HCT116 (cell line): ENCODE measurements around the gene POLR3A. TPM values are rescaled to one million over a fixed set of nuclear protein-coding genes. Genes with fewer than 3 reads are reported as not detected.

Experiments used
- ATAC-seq: fragments of 200-7000 bp; cut with Tn5 transposase; 2 replicates; pipeline ENCODE4 v1.9.1; 2020; ENCODE audit warnings: mild to moderate bottlenecking, moderate library complexity
- BruUV-seq: library from RNA; stranded (reverse); fragments of 400-500 nt; replicated peaks from 2 replicates; lab custom pipeline; 2021; lab: Mats Ljungman, UMichigan
- CTCF ChIA-PET: fragments of 300-600 bp; sonication (Branson Sonifier 250); formaldehyde crosslinking; loops from one replicate; lab custom pipeline; 2021; ENCODE audit warnings: antibody characterized with exemption; lab: Charles Lee
- POLR2A ChIA-PET: fragments of 300-600, 350-600 bp; sonication (Branson Sonifier 250); formaldehyde crosslinking; loops from one replicate; lab custom pipeline; 2021; ENCODE audit warnings: antibody characterized with exemption; lab: Charles Lee
- RAD21 ChIA-PET, 2 experiments: fragments of 300-600 bp; sonication (Branson Sonifier 250); formaldehyde crosslinking; loops; one replicate each; lab custom pipeline; 2023; ENCODE audit warnings: low total read pairs in 2 of 2; ENCODE audit not compliant: uncharacterized antibody in 2 of 2, unreplicated experiment in 2 of 2, low non-redundant PET in 1 of 2; lab: Charles Lee
- DNase-seq: peaks from one replicate; pipeline ENCODE4 v3.0.0-alpha.2; 2010; ENCODE audit warnings: low read depth, low spot score
- H2AFZ ChIP-seq: fragments of 200-600 bp; shearing (Covaris generic), sonication (generic); 2 replicates; pipeline ENCODE4 v1.6.1; 2017; ENCODE audit warnings: low read depth, mixed run types, mixed read lengths, antibody characterized with exemption, low read length; ENCODE audit not compliant: poor library complexity, severe bottlenecking
- H3K27ac ChIP-seq: 2 replicates; pipeline ENCODE4 v1.5.1; 2012; ENCODE audit warnings: low read depth, low read length
- H3K27me3 ChIP-seq: fragments of 200-600 bp; sonication (generic); 2 replicates; pipeline ENCODE4 v1.6.1; 2016; ENCODE audit warnings: mixed run types, low read length, mixed read lengths; ENCODE audit not compliant: insufficient read depth
- H3K36me3 ChIP-seq, 2 experiments: fragments of 200-500 bp in 1 of 2; fragments of 200-600 bp in 1 of 2; sonication (Bioruptor generic) in 1 of 2; sonication (generic) in 1 of 2; 2 replicates each; pipeline versions ENCODE4 v1.5.1 to v1.6.1; 2014 to 2016; ENCODE audit warnings: low read length in 2 of 2, inconsistent platforms in 1 of 2, mixed read lengths in 1 of 2, mixed run types in 1 of 2; ENCODE audit not compliant: insufficient read depth in 2 of 2, control insufficient read depth in 1 of 2
- H3K4me1 ChIP-seq, 2 experiments: fragments of 200-600 bp in 1 of 2; sonication (generic) in 1 of 2; 2 replicates each; pipeline versions ENCODE4 v1.5.1 to v1.6.1; 2012 to 2017; ENCODE audit warnings: low read length in 2 of 2, inconsistent platforms in 1 of 2, mild to moderate bottlenecking in 1 of 2, mixed read lengths in 1 of 2, mixed run types in 1 of 2, moderate library complexity in 1 of 2; ENCODE audit not compliant: insufficient read depth in 2 of 2, control insufficient read depth in 1 of 2
- H3K4me2 ChIP-seq: fragments of 200-600 bp; sonication (generic); 2 replicates; pipeline ENCODE4 v1.6.1; 2017; ENCODE audit warnings: mixed run types, low read length, mixed read lengths
- H3K4me3 ChIP-seq, 2 experiments: fragments of 200-600 bp in 1 of 2; sonication (generic) in 1 of 2; replicated peaks in 1 of 2; 2 replicates each; pipeline ENCODE4 v1.5.1; 2011 to 2016; ENCODE audit warnings: low read length in 2 of 2, control low read depth in 1 of 2, low read depth in 1 of 2, mild to moderate bottlenecking in 1 of 2, mixed read lengths in 1 of 2, mixed run types in 1 of 2
- H3K79me2 ChIP-seq: fragments of 200-600 bp; sonication (generic); 2 replicates; pipeline ENCODE4 v1.6.1; 2017; ENCODE audit warnings: mild to moderate bottlenecking, mixed run types, low read length, moderate library complexity, mixed read lengths; ENCODE audit not compliant: insufficient read depth
- H3K9ac ChIP-seq: fragments of 200-600 bp; sonication (generic); 2 replicates; pipeline ENCODE4 v1.6.1; 2016; ENCODE audit warnings: low read length, mixed read lengths
- H3K9me2 ChIP-seq: fragments of 200-600 bp; sonication (generic), shearing (Covaris generic); 2 replicates; pipeline ENCODE4 v1.6.1; 2017; ENCODE audit warnings: mixed run types, mild to moderate bottlenecking, moderate library complexity; ENCODE audit not compliant: insufficient read depth
- H3K9me3 ChIP-seq, 2 experiments: fragments of 200-500 bp in 1 of 2; fragments of 200-600 bp in 1 of 2; sonication (Bioruptor generic) in 1 of 2; sonication (generic) in 1 of 2; 2 replicates each; pipeline ENCODE4 v1.6.1; 2014 to 2017; ENCODE audit warnings: low read length in 2 of 2, mixed read lengths in 2 of 2, inconsistent platforms in 1 of 2, low read depth in 1 of 2, mild to moderate bottlenecking in 1 of 2, mixed run types in 1 of 2, moderate library complexity in 1 of 2; ENCODE audit not compliant: control insufficient read depth in 1 of 2, insufficient read depth in 1 of 2
- H4K20me1 ChIP-seq: fragments of 200-600 bp; sonication (generic), shearing (Covaris generic); 2 replicates; pipeline ENCODE4 v1.6.1; 2017; ENCODE audit warnings: mixed run types, mild to moderate bottlenecking, moderate library complexity; ENCODE audit not compliant: insufficient read depth
- CBX3 ChIP-seq: IDR thresholded peaks from 2 replicates; pipeline ENCODE4 v1.6.1; 2012; ENCODE audit warnings: low read depth
- ELF1 ChIP-seq: IDR thresholded peaks from 2 replicates; pipeline ENCODE4 v1.6.1; 2012; ENCODE audit warnings: low read depth, borderline replicate concordance
- EZH2 ChIP-seq: fragments of 200-600 bp; sonication (generic); IDR thresholded peaks from 2 replicates; pipeline ENCODE4 v1.6.1; 2017; ENCODE audit warnings: antibody characterized with exemption, mixed run types
- EZH2phosphoT487 ChIP-seq: fragments of 200-600 bp; IDR thresholded peaks from 2 replicates; pipeline ENCODE4 v1.6.1; 2018; ENCODE audit warnings: antibody characterized with exemption, borderline replicate concordance
- POLR2A ChIP-seq: IDR thresholded peaks from 2 replicates; pipeline ENCODE4 v1.7.0; 2011; ENCODE audit warnings: borderline replicate concordance; ENCODE audit not compliant: insufficient read depth, insufficient read length; ENCODE audit errors: extremely low read depth
- POLR2AphosphoS5 ChIP-seq: IDR thresholded peaks from 2 replicates; pipeline ENCODE4 v1.6.1; 2011; ENCODE audit warnings: mild to moderate bottlenecking, low read depth, low read length, moderate library complexity
- SP1 ChIP-seq: IDR thresholded peaks from 2 replicates; pipeline ENCODE4 v1.6.1; 2012; ENCODE audit warnings: low read depth
- TCF7L2 ChIP-seq: IDR thresholded peaks from 2 replicates; pipeline ENCODE4 v1.7.0; 2011; ENCODE audit warnings: borderline replicate concordance, inconsistent platforms; ENCODE audit not compliant: insufficient read depth, insufficient read length; ENCODE audit errors: extremely low read depth
- ZNF274 ChIP-seq: fragments of 200-500 bp; sonication (Bioruptor generic); IDR thresholded peaks from 2 replicates; pipeline ENCODE4 v1.6.1; 2014; ENCODE audit warnings: mild to moderate bottlenecking, low read depth, low read length, inconsistent platforms
- intact Hi-C: fragments of 100-400 bp; cut with micrococcal nuclease; formaldehyde crosslinking; loops from 2 replicates; pipeline ENCODE4 v1.10.0; 2022
- total RNA-seq: library from RNA; stranded (reverse); gene quantifications from one replicate; pipeline ENCODE4 v1.2.1, GENCODE V29; 2021; ENCODE audit not compliant: unreplicated experiment
- TF ChIP-seq, protein P1 (sequence below): IDR thresholded peaks from 2 replicates; pipeline ENCODE4 v1.6.1; 2011; ENCODE audit warnings: mild to moderate bottlenecking, low read length, moderate library complexity; ENCODE audit not compliant: insufficient replicate concordance; ENCODE audit errors: extremely low read depth
- TF ChIP-seq, protein P2 (sequence below): IDR thresholded peaks from 2 replicates; pipeline ENCODE4 v1.6.1; 2012

POLR3A gene
- total RNA-seq, 1 experiment from 2014 or later: 26.6 TPM

DNA sequence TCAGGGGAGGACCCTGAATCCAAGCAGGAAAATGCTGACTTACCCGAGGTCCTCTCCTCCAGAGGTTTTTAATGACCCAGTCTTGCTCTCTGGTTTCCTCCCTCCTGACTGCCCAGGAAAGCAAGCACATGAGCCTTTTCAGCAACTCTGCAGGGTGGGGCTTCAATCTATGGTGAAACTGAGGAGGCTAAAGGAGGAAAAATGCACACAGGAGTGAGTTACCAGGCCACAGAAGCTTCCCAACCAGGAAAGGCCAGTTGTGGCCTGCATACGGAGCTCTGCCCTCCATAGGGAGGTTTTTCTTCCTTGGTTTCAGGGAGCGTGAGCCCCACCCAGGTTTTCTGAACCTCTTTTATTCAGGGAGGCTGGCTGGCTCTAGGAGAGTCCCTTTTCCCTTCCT lies 88.7 kb downstream of the POLR3A start:
- no peak for ATAC-seq
- no peaks in the 10 kb centered on the region for H3K9me3 ChIP-seq
- H3K79me2 ChIP-seq: no peaks in the 10 kb centered on the region
- H3K4me3 ChIP-seq: no peak overlapping the region
- no peak for DNase-seq
- no peaks in the 10 kb centered on the region for H4K20me1 ChIP-seq
- H3K9me2 ChIP-seq: no peaks in the 10 kb centered on the region
- no peak for TF ChIP-seq EZH2phosphoT487
- TF ChIP-seq CBX3: no peak
- TF ChIP-seq, protein P1, sequence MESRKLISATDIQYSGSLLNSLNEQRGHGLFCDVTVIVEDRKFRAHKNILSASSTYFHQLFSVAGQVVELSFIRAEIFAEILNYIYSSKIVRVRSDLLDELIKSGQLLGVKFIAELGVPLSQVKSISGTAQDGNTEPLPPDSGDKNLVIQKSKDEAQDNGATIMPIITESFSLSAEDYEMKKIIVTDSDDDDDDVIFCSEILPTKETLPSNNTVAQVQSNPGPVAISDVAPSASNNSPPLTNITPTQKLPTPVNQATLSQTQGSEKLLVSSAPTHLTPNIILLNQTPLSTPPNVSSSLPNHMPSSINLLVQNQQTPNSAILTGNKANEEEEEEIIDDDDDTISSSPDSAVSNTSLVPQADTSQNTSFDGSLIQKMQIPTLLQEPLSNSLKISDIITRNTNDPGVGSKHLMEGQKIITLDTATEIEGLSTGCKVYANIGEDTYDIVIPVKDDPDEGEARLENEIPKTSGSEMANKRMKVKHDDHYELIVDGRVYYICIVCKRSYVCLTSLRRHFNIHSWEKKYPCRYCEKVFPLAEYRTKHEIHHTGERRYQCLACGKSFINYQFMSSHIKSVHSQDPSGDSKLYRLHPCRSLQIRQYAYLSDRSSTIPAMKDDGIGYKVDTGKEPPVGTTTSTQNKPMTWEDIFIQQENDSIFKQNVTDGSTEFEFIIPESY: no peak
- no peak for TF ChIP-seq ZNF274
- no peak for TF ChIP-seq SP1
- no peak for TF ChIP-seq POLR2AphosphoS5
- no peak for TF ChIP-seq TCF7L2
- no peak for TF ChIP-seq EZH2
- TF ChIP-seq, protein P2, sequence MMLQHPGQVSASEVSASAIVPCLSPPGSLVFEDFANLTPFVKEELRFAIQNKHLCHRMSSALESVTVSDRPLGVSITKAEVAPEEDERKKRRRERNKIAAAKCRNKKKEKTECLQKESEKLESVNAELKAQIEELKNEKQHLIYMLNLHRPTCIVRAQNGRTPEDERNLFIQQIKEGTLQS: no peak
- TF ChIP-seq ELF1: no peak
- TF ChIP-seq POLR2A: no peak
- intact Hi-C loops: no loop called here
- no peak overlapping the region for H3K9ac ChIP-seq
- RAD21 ChIA-PET: no interaction called here
- H2AFZ ChIP-seq: no peak overlapping the region
- CTCF ChIA-PET: no interaction called here
- H3K27ac ChIP-seq: no peak overlapping the region
- no peak overlapping the region for H3K4me2 ChIP-seq
- H3K4me1 ChIP-seq: peaks cover 11 to 22% of the 10 kb centered on the region in 2 experiments
- BruUV-seq: no TSS peak
- no peaks in the 10 kb centered on the region for H3K36me3 ChIP-seq
- H3K27me3 ChIP-seq: no peaks in the 10 kb centered on the region
- POLR2A ChIA-PET: no interaction called here
